ENCODE data around the gene RTEL1. TPM values are rescaled to one million over a fixed set of nuclear protein-coding genes. Genes with fewer than 3 reads are reported as not detected.

RTEL1 gene
- total and polyA plus RNA-seq, 9 of the 15 experiments (the other 6 are each of a cell fraction or from before 2014, with no cell fraction given), result 0.36 to 61.0 (median 17.9) TPM

GRCh38 chr20:63657937-63658748 lies at the start of gene RTEL1 (continued):
- TF ChIP-seq ZNF263 (CRISPR knock-in tag; IDR thresholded peaks at IDR 0.05; ENCODE audit: borderline replicate concordance), result peak; percentile 42; the same call in 1 of the 2 replicates
- peak; percentile 91 for TF ChIP-seq HCFC1 (IDR thresholded peaks at IDR 0.05; ENCODE audit: low read depth, low read length)
- TF ChIP-seq DDX20 (tag; IDR thresholded peaks at IDR 0.05; ENCODE audit: low read depth), result no peak
- TF ChIP-seq CHD4 (IDR thresholded peaks at IDR 0.05; ENCODE audit: insufficient read depth, insufficient replicate concordance, low read depth, low read length, poor library complexity, severe bottlenecking), result no peak
- no peak for TF ChIP-seq CREBBP (IDR thresholded peaks at IDR 0.05; ENCODE audit: low read depth, low read length)
- no peak for TF ChIP-seq ARID2 (IDR thresholded peaks at IDR 0.05)
- no peak for TF ChIP-seq SMAD2 (IDR thresholded peaks at IDR 0.05; ENCODE audit: low read depth, low read length)
- no peak for TF ChIP-seq ASH1L (IDR thresholded peaks at IDR 0.05; ENCODE audit: borderline replicate concordance, low read depth, partially characterized antibody)
- TF ChIP-seq ZNF511 (CRISPR knock-in tag; IDR thresholded peaks at IDR 0.05), result 0 out of 2 replicates have a peak, but pooled peaks have one; percentile 10
- TF ChIP-seq ZNF407 (IDR thresholded peaks at IDR 0.05; ENCODE audit: low read depth), result no peak
- no peak for TF ChIP-seq MEF2D (tag; conservative IDR thresholded peaks at IDR 0.05; ENCODE audit: low read depth)
- no peak for TF ChIP-seq ILK (tag; IDR thresholded peaks at IDR 0.05; ENCODE audit: borderline replicate concordance, low read depth)
- TF ChIP-seq ZFP36 (IDR thresholded peaks at IDR 0.05; ENCODE audit: low read depth, low read length, partially characterized antibody), result no peak
- TF ChIP-seq ZNF79 (CRISPR knock-in tag; IDR thresholded peaks at IDR 0.05; ENCODE audit: low read depth), result no peak
- TF ChIP-seq MAZ (CRISPR knock-in tag; conservative IDR thresholded peaks at IDR 0.05 in 1 of 2, IDR thresholded peaks at IDR 0.05 in 1 of 2), result peak; percentile 84 to 91
- no peak for TF ChIP-seq RBM15 (IDR thresholded peaks at IDR 0.05; ENCODE audit: insufficient read depth, low read length)
- peak; percentile 92 for TF ChIP-seq SAP30 (IDR thresholded peaks at IDR 0.05; ENCODE audit: borderline replicate concordance, insufficient read depth, low read depth, low read length, poor library complexity, severe bottlenecking)
- TF ChIP-seq PCBP2 (IDR thresholded peaks at IDR 0.05; ENCODE audit: low read depth, low read length, poor library complexity, severe bottlenecking), result no peak
